WTC11 (cell line): ENCODE data around the gene SSBP2. TPM values are rescaled to one million over a fixed set of nuclear protein-coding genes. Genes with fewer than 3 reads are reported as not detected.

Experiments
- ATAC-seq: fragments of 200-7000 bp; cut with Tn5 transposase; 2 replicates; pipeline ENCODE4 v1.10.0; 2021; ENCODE audit warnings: mild to moderate bottlenecking, moderate library complexity
- CTCF ChIA-PET: fragments of 300-600 bp; sonication (Branson Sonifier 250); formaldehyde crosslinking; loops from one replicate; lab custom pipeline; 2021; ENCODE audit warnings: antibody characterized with exemption; lab: Charles Lee
- POLR2A ChIA-PET: fragments of 350-600 bp; sonication (Branson Sonifier 250); formaldehyde crosslinking; loops from one replicate; lab custom pipeline; 2021; ENCODE audit warnings: antibody characterized with exemption; lab: Charles Lee
- DNase-seq: peaks from one replicate; pipeline ENCODE4 v3.0.0; 2021; ENCODE audit warnings: low spot score
- H3K27ac Mint-ChIP-seq: 2 replicates; pipeline ENCODE4 v1.8.0; 2021; ENCODE audit warnings: mixed read lengths
- H3K27me3 Mint-ChIP-seq: 2 replicates; pipeline ENCODE4 v1.8.0; 2021; ENCODE audit warnings: low read depth, mild to moderate bottlenecking, moderate library complexity, mixed read lengths
- H3K36me3 Mint-ChIP-seq: 2 replicates; pipeline ENCODE4 v1.8.0; 2021; ENCODE audit warnings: mixed read lengths
- H3K4me1 Mint-ChIP-seq: 2 replicates; pipeline ENCODE4 v1.8.0; 2022; ENCODE audit warnings: mixed read lengths
- H3K4me3 Mint-ChIP-seq: 2 replicates; pipeline ENCODE4 v1.8.0; 2021; ENCODE audit warnings: mild to moderate bottlenecking, moderate library complexity, mixed read lengths
- H3K9me3 Mint-ChIP-seq: 2 replicates; pipeline ENCODE4 v1.8.0; 2021; ENCODE audit warnings: mixed read lengths
- FOXJ3 ChIP-seq: sonication (generic); formaldehyde crosslinking; IDR thresholded peaks from 2 replicates; pipeline ENCODE4 v1.9.0; 2021; ENCODE audit warnings: missing genetic modification reagents, mild to moderate bottlenecking, borderline replicate concordance
- NFE2L1 ChIP-seq: sonication (generic); formaldehyde crosslinking; IDR thresholded peaks from 2 replicates; pipeline ENCODE4 v1.8.1; 2023; ENCODE audit warnings: missing genetic modification reagents
- OVOL2 ChIP-seq: fragments of 250-450 bp; sonication (Bioruptor Pico); IDR thresholded peaks from 2 replicates; pipeline ENCODE4 v1.9.0; 2021; ENCODE audit warnings: mild to moderate bottlenecking, borderline replicate concordance
- SP1 ChIP-seq: sonication (generic); formaldehyde crosslinking; conservative IDR thresholded peaks from 2 replicates; pipeline ENCODE4 v1.8.1; 2022; ENCODE audit warnings: missing genetic modification reagents
- ZBTB21 ChIP-seq: sonication (generic); formaldehyde crosslinking; IDR thresholded peaks from 2 replicates; pipeline ENCODE4 v1.8.1; 2023; ENCODE audit warnings: mild to moderate bottlenecking, missing genetic modification reagents, borderline replicate concordance
- ZNF317 ChIP-seq: sonication (generic); formaldehyde crosslinking; IDR thresholded peaks from 2 replicates; pipeline ENCODE4 v1.8.1; 2023; ENCODE audit warnings: low read depth, mild to moderate bottlenecking, moderate library complexity, missing genetic modification reagents, borderline replicate concordance
- ZNF671 ChIP-seq: fragments of 250-450 bp; sonication (Bioruptor Pico); IDR thresholded peaks from 2 replicates; pipeline ENCODE4 v1.8.0; 2021; ENCODE audit warnings: mild to moderate bottlenecking
- total RNA-seq: library from RNA; stranded (reverse); gene quantifications from 3 replicates; pipeline ENCODE4 v1.2.3, GENCODE V29; 2021
- TF ChIP-seq, protein P1 (sequence below): fragments of 250-450 bp; sonication (Bioruptor Pico); IDR thresholded peaks from 2 replicates; pipeline ENCODE4 v1.9.0; 2021; ENCODE audit warnings: mild to moderate bottlenecking
- TF ChIP-seq, protein P2 (sequence below): sonication (generic); formaldehyde crosslinking; IDR thresholded peaks from 2 replicates; pipeline ENCODE4 v1.8.0; 2022; ENCODE audit warnings: mild to moderate bottlenecking, missing genetic modification reagents
- TF ChIP-seq, protein P3 (sequence below): sonication (generic); formaldehyde crosslinking; IDR thresholded peaks from 2 replicates; pipeline ENCODE4 v1.8.1; 2023; ENCODE audit warnings: mild to moderate bottlenecking, moderate library complexity, missing genetic modification reagents
- TF ChIP-seq, protein P4 (sequence below): sonication (generic); formaldehyde crosslinking; IDR thresholded peaks from 2 replicates; pipeline ENCODE4 v1.8.0; 2022; ENCODE audit warnings: mild to moderate bottlenecking, missing genetic modification reagents
- TF ChIP-seq, protein P5 (sequence below): sonication (generic); formaldehyde crosslinking; conservative IDR thresholded peaks from 2 replicates; pipeline ENCODE4 v1.8.1; 2022; ENCODE audit warnings: mild to moderate bottlenecking, missing genetic modification reagents
- TF ChIP-seq, protein P6 (sequence below): sonication (generic); formaldehyde crosslinking; IDR thresholded peaks from 2 replicates; pipeline ENCODE4 v1.8.0; 2022; ENCODE audit warnings: mild to moderate bottlenecking, missing genetic modification reagents
- TF ChIP-seq, protein P7 (sequence below): sonication (generic); formaldehyde crosslinking; IDR thresholded peaks from 2 replicates; pipeline ENCODE4 v1.8.1; 2023; ENCODE audit warnings: mild to moderate bottlenecking, missing genetic modification reagents
- TF ChIP-seq, protein P8 (sequence below): sonication (generic); formaldehyde crosslinking; IDR thresholded peaks from 2 replicates; pipeline ENCODE4 v1.8.1; 2022; ENCODE audit warnings: low read depth, mild to moderate bottlenecking, moderate library complexity, missing genetic modification reagents, borderline replicate concordance

Gene SSBP2
- total RNA-seq, 1 experiment from 2014 or later, result 24.9 TPM

DNA sequence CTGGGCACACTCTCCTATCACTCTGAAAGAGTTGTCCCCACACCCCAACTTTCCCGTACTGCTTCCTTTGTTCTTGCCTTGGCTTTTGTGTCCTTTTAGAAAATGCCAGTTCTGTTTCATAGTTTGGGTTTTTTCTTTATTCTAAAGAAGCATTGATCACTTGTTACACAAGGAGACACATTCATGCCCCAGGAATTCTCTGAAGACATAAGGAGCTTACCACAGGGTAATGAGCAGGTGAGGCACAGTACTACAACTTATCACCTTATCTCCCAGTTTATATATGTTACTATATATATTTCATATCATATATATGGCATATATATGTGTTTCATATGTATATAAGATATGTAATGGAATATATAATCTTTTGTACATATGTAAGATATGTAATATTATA is 6.5 kb upstream of the SSBP2 start (continued):
- TF ChIP-seq, protein P1, sequence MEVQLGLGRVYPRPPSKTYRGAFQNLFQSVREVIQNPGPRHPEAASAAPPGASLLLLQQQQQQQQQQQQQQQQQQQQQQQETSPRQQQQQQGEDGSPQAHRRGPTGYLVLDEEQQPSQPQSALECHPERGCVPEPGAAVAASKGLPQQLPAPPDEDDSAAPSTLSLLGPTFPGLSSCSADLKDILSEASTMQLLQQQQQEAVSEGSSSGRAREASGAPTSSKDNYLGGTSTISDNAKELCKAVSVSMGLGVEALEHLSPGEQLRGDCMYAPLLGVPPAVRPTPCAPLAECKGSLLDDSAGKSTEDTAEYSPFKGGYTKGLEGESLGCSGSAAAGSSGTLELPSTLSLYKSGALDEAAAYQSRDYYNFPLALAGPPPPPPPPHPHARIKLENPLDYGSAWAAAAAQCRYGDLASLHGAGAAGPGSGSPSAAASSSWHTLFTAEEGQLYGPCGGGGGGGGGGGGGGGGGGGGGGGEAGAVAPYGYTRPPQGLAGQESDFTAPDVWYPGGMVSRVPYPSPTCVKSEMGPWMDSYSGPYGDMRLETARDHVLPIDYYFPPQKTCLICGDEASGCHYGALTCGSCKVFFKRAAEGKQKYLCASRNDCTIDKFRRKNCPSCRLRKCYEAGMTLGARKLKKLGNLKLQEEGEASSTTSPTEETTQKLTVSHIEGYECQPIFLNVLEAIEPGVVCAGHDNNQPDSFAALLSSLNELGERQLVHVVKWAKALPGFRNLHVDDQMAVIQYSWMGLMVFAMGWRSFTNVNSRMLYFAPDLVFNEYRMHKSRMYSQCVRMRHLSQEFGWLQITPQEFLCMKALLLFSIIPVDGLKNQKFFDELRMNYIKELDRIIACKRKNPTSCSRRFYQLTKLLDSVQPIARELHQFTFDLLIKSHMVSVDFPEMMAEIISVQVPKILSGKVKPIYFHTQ, result no peak
- no peak for TF ChIP-seq ZBTB21 (CRISPR knock-in tag)
- TF ChIP-seq, protein P2, sequence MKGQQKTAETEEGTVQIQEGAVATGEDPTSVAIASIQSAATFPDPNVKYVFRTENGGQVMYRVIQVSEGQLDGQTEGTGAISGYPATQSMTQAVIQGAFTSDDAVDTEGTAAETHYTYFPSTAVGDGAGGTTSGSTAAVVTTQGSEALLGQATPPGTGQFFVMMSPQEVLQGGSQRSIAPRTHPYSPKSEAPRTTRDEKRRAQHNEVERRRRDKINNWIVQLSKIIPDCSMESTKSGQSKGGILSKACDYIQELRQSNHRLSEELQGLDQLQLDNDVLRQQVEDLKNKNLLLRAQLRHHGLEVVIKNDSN (CRISPR knock-in tag), result no peak
- TF ChIP-seq, protein P3, sequence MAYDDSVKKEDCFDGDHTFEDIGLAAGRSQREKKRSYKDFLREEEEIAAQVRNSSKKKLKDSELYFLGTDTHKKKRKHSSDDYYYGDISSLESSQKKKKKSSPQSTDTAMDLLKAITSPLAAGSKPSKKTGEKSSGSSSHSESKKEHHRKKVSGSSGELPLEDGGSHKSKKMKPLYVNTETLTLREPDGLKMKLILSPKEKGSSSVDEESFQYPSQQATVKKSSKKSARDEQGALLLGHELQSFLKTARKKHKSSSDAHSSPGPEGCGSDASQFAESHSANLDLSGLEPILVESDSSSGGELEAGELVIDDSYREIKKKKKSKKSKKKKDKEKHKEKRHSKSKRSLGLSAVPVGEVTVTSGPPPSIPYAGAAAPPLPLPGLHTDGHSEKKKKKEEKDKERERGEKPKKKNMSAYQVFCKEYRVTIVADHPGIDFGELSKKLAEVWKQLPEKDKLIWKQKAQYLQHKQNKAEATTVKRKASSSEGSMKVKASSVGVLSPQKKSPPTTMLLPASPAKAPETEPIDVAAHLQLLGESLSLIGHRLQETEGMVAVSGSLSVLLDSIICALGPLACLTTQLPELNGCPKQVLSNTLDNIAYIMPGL (CRISPR knock-in tag), result no peak
- TF ChIP-seq, protein P4, sequence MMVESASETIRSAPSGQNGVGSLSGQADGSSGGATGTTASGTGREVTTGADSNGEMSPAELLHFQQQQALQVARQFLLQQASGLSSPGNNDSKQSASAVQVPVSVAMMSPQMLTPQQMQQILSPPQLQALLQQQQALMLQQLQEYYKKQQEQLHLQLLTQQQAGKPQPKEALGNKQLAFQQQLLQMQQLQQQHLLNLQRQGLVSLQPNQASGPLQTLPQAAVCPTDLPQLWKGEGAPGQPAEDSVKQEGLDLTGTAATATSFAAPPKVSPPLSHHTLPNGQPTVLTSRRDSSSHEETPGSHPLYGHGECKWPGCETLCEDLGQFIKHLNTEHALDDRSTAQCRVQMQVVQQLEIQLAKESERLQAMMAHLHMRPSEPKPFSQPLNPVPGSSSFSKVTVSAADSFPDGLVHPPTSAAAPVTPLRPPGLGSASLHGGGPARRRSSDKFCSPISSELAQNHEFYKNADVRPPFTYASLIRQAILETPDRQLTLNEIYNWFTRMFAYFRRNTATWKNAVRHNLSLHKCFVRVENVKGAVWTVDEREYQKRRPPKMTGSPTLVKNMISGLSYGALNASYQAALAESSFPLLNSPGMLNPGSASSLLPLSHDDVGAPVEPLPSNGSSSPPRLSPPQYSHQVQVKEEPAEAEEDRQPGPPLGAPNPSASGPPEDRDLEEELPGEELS (CRISPR knock-in tag), result no peak
- no peak for TF ChIP-seq ZNF671
- TF ChIP-seq SP1 (CRISPR knock-in tag), result no peak
- no peak for TF ChIP-seq FOXJ3 (CRISPR knock-in tag)
- TF ChIP-seq, protein P5, sequence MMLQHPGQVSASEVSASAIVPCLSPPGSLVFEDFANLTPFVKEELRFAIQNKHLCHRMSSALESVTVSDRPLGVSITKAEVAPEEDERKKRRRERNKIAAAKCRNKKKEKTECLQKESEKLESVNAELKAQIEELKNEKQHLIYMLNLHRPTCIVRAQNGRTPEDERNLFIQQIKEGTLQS (CRISPR knock-in tag), result no peak

DNA sequence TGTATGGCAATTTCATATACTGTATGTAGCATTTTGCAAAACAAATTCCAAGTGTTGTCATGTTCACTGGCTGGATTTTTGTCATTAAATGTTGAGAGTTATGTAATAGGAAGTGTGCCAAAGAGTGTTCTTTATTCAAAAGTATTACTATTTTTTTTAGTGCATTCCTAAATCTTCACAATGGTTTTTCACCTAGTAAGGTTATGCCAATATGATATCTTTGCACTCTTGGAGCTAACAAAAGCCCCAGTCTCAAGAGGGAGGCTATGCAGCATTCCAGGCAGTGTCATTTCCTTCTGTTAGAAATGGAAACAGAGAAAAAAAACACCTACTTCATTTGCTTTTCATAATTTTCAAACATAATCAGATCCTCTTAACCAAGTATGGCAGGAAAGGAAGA is 5.1 kb upstream of the SSBP2 start:
- ATAC-seq (no peak), DNase-seq (no peak)
- H3K4me1 Mint-ChIP-seq, result peaks cover 71% of the 10 kb centered on the region
- TF ChIP-seq, protein P6, sequence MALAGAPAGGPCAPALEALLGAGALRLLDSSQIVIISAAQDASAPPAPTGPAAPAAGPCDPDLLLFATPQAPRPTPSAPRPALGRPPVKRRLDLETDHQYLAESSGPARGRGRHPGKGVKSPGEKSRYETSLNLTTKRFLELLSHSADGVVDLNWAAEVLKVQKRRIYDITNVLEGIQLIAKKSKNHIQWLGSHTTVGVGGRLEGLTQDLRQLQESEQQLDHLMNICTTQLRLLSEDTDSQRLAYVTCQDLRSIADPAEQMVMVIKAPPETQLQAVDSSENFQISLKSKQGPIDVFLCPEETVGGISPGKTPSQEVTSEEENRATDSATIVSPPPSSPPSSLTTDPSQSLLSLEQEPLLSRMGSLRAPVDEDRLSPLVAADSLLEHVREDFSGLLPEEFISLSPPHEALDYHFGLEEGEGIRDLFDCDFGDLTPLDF (CRISPR knock-in tag), result no peak
- TF ChIP-seq, protein P7, sequence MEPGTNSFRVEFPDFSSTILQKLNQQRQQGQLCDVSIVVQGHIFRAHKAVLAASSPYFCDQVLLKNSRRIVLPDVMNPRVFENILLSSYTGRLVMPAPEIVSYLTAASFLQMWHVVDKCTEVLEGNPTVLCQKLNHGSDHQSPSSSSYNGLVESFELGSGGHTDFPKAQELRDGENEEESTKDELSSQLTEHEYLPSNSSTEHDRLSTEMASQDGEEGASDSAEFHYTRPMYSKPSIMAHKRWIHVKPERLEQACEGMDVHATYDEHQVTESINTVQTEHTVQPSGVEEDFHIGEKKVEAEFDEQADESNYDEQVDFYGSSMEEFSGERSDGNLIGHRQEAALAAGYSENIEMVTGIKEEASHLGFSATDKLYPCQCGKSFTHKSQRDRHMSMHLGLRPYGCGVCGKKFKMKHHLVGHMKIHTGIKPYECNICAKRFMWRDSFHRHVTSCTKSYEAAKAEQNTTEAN, result no peak
- TF ChIP-seq NFE2L1 (CRISPR knock-in tag) (no peak), OVOL2 (CRISPR knock-in tag) (no peak), ZNF317 (no peak)
- TF ChIP-seq, protein P8, sequence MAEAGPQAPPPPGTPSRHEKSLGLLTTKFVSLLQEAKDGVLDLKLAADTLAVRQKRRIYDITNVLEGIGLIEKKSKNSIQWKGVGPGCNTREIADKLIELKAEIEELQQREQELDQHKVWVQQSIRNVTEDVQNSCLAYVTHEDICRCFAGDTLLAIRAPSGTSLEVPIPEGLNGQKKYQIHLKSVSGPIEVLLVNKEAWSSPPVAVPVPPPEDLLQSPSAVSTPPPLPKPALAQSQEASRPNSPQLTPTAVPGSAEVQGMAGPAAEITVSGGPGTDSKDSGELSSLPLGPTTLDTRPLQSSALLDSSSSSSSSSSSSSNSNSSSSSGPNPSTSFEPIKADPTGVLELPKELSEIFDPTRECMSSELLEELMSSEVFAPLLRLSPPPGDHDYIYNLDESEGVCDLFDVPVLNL (CRISPR knock-in tag), result no peak
- peaks cover 8% of the 10 kb centered on the region for H3K27me3 Mint-ChIP-seq
- no peaks in the 10 kb centered on the region for H3K36me3 Mint-ChIP-seq
- POLR2A ChIA-PET, result interaction anchor here (2.1 kb wide), 1 partner anchor 96 kb away, joined by 12 read pairs; no protein-coding TSS in a partner anchor
- H3K4me3 Mint-ChIP-seq, result no peak overlapping the region
- CTCF ChIA-PET, result interaction anchor here (1.0 to 6.6 kb wide), 4 partner anchors 82 to 410 kb away, joined by 6 to 104 read pairs (median 11); no protein-coding TSS in a partner anchor
- peak overlapping the region; percentile 4; the same call in 1 of the 2 replicates for H3K27ac Mint-ChIP-seq
- H3K9me3 Mint-ChIP-seq, result no peaks in the 10 kb centered on the region
